Tibial nerve (tissue), 4 donors: ENCODE results near the gene PCBP3. TPM values are rescaled to one million over a fixed set of nuclear protein-coding genes. Genes with fewer than 3 reads are reported as not detected.

Experiments
- DNase-seq, 2 donors: peaks; one replicate each; pipeline ENCODE4 v3.0.0-alpha.2; 2019; ENCODE audit warnings: low spot score in 2 of 2
- H3K27ac ChIP-seq, 4 donors: fragments of 200-600 bp; sonication (generic) in 3 of 4; one replicate each; pipeline ENCODE4 v1.5.1; 2017 to 2019; ENCODE audit warnings: mild to moderate bottlenecking in 1 of 4
- H3K27me3 ChIP-seq, 2 donors: fragments of 200-600 bp; sonication (generic) in 1 of 2; one replicate each; pipeline versions ENCODE4 v1.5.1 to v1.6.0; 2017 to 2019
- H3K36me3 ChIP-seq, 3 donors: fragments of 200-600 bp; sonication (generic); one replicate each; pipeline ENCODE4 v1.5.1; 2018 to 2019
- H3K4me1 ChIP-seq, 4 donors: fragments of 200-600 bp; sonication (generic) in 3 of 4; one replicate each; pipeline ENCODE4 v1.5.1; 2017 to 2019
- H3K4me3 ChIP-seq, 4 donors: fragments of 200-600 bp; sonication (generic) in 3 of 4; one replicate each; pipeline ENCODE4 v1.5.1; 2017 to 2019; ENCODE audit warnings: mild to moderate bottlenecking in 1 of 4, moderate library complexity in 1 of 4
- H3K9me3 ChIP-seq, 4 donors: fragments of 200-600 bp; sonication (generic) in 3 of 4; one replicate each; pipeline ENCODE4 v1.5.1; 2017 to 2019
- EP300 ChIP-seq, 2 donors: sonication (generic); formaldehyde crosslinking; IDR thresholded peaks; one replicate each; pipeline ENCODE4 v1.6.1; 2017; ENCODE audit warnings: antibody characterized with exemption in 2 of 2, mild to moderate bottlenecking in 1 of 2
- POLR2A ChIP-seq, 2 donors: fragments of 450-650 bp; IDR thresholded peaks; one replicate each; pipeline ENCODE4 v1.6.1; 2017; ENCODE audit warnings: antibody characterized with exemption in 2 of 2, mild to moderate bottlenecking in 2 of 2, moderate library complexity in 2 of 2
- WGBS, 2 donors: methylation state at CpG; one replicate each; pipeline ENCODE4 v1.1.5; 2018; 5-methylcytosine and 5-hydroxymethylcytosine counted together
- total RNA-seq, 4 donors: library from RNA; depleted of rRNA; stranded (reverse); fragments of >200 nt; gene quantifications; one replicate each; pipeline ENCODE4 v1.1.0, GENCODE V29; 2016
- TF ChIP-seq, protein P1 (sequence below), 5 experiments: fragments of 200-600 bp in 3 of 5; fragments of 450-650 bp in 2 of 5; sonication (generic) in 3 of 5; IDR thresholded peaks; one replicate each; pipeline ENCODE4 v1.5.1; 2016 to 2019; ENCODE audit warnings: antibody characterized with exemption in 5 of 5, mild to moderate bottlenecking in 3 of 5, moderate library complexity in 2 of 5

The PCBP3 gene
- total RNA-seq, 4 donors from 2014 or later: 4.2 to 13.4 (median 9.6) TPM

DNA sequence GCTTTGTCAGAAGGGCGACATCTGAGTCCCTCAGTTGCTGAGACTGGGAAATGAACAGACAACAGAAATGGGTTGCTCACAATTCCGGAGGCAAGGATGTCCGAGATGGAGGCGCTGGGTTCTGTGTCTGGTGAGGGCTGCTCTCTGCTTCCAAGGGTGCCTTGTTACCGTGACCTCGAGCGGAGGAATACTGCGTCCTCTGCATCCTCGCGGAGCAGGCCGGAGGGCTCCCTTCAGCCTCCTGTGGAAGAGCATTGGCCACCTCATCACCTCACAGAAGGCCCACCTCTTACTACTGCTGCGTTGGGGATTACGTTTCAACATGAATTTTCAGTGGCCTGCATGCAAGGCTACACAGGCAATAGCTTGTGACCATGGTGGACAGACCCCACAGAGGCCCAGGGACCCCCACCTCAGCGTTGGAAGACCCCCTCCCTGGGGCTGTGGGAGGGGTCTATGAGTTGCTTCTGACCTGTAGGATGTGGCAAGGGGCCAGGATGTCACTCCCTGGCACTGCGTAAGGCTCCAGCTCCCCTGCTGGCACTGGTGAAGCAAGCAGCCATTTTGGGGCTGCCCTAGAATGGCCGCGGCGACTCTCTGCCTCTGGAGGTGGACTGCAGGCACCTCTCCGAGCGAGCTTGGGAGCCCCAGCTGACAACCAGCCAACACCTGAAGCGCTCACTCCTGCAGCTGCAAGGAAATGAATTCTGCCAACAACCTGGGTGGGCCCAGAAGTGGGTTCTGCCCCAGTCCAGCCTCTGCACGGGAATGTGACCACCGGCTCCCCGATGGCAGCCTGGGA is 301.7 kb downstream of the PCBP3 start:
- no peak for DNase-seq
- no peaks in the 10 kb centered on the region for H3K9me3 ChIP-seq
- peaks cover 0 to 5% of the 10 kb centered on the region in 2 donors for H3K27me3 ChIP-seq
- 88% methylated on average over 18 to 24 of the region's 24 CpGs for WGBS, 2 donors
- H3K27ac ChIP-seq: no peak overlapping the region
- no peak for TF ChIP-seq EP300 (IDR thresholded peaks at IDR 0.05)
- TF ChIP-seq, protein P1, sequence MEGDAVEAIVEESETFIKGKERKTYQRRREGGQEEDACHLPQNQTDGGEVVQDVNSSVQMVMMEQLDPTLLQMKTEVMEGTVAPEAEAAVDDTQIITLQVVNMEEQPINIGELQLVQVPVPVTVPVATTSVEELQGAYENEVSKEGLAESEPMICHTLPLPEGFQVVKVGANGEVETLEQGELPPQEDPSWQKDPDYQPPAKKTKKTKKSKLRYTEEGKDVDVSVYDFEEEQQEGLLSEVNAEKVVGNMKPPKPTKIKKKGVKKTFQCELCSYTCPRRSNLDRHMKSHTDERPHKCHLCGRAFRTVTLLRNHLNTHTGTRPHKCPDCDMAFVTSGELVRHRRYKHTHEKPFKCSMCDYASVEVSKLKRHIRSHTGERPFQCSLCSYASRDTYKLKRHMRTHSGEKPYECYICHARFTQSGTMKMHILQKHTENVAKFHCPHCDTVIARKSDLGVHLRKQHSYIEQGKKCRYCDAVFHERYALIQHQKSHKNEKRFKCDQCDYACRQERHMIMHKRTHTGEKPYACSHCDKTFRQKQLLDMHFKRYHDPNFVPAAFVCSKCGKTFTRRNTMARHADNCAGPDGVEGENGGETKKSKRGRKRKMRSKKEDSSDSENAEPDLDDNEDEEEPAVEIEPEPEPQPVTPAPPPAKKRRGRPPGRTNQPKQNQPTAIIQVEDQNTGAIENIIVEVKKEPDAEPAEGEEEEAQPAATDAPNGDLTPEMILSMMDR (IDR thresholded peaks at IDR 0.05): no peak
- no peak for TF ChIP-seq POLR2A (IDR thresholded peaks at IDR 0.05)
- peaks cover 0 to 4% (median 0%) of the 10 kb centered on the region in 4 donors for H3K4me1 ChIP-seq
- H3K4me3 ChIP-seq: no peak overlapping the region
- H3K36me3 ChIP-seq: peaks cover 0 to 18% (median 0%) of the 10 kb centered on the region in 3 donors

DNA sequence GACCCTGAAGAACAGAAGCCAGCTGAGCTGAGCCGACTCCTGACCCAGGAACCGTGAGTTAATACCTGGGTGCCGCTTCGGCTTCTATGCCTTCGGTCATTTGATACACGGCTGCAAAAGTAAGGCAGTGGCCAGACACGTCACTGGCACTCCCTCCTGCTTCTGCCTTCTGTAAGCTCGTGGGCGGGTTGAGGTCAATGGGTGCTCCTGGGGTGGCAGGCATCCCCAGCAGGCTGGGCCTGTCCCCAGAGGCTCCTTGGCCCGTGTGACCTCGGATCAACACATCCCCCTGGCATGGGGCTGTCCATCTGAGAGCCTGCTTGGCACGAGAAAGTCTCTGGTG is 302.3 kb downstream of the PCBP3 start:
- 63 to 80% methylated on average over 5 to 6 of the region's 12 CpGs for WGBS, 2 donors
- H3K4me1 ChIP-seq: peaks cover 0 to 10% (median 0%) of the 10 kb centered on the region in 4 donors
- no peak overlapping the region for H3K4me3 ChIP-seq
- TF ChIP-seq POLR2A (IDR thresholded peaks at IDR 0.05): no peak
- peaks cover 0 to 9% of the 10 kb centered on the region in 2 donors for H3K27me3 ChIP-seq
- no peak overlapping the region for H3K27ac ChIP-seq
- no peaks in the 10 kb centered on the region for H3K9me3 ChIP-seq
- H3K36me3 ChIP-seq: peaks cover 0 to 14% (median 0%) of the 10 kb centered on the region in 3 donors
- no peak for DNase-seq

DNA sequence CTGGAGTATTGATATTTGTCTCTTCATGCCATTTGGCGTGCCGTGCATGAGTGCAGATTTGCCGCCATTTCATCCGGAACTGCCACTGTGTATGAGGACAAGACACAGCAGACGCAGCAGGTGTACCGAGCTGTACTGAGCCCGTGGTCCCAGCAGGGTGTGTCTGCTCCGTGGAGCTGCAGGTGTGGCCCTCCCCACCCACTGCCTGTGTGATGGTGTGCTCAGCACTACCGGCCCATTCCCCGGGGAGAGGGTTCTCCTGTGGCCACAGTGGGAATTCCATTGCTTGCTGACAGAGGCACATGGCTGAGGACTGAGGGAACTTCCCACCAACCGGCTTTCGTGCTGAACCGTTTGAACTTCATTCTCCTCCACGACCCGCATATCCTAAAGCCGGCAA is 303.8 kb downstream of the PCBP3 start:
- TF ChIP-seq EP300 (IDR thresholded peaks at IDR 0.05): no peak
- TF ChIP-seq, protein P1 (IDR thresholded peaks at IDR 0.05): no peak
- no peak for TF ChIP-seq POLR2A (IDR thresholded peaks at IDR 0.05)

DNA sequence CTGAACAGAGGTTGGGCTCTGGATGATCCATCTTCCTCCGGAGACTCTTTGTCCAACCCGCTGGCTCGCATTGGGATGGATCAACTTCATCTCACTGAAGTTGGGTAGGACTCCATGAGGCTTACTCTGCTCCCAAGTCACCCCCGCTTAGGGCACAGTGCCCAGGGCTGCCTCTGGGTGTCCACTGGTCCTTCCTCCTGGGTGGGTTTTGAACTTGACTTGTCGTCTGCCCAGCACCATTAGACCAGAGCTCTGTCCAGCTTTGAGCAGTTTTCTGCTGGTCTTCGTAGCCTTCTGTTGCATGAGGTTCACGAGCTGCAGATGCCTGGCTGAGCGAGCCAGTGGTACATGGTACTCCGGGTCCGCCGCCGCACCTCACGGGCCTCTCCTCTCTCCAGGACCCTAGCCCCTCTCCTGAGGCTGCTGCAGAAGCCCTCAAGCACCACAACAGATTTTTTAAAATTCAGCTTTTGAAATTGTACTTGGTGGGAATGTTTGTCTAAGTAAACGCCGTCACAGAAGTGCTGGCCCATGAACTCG is 304.3 kb downstream of the PCBP3 start:
- Histone ChIP-seq H3K36me3 (no peaks in the 10 kb centered on the region), H3K27ac (no peak overlapping the region), H3K27me3 (peaks cover 0 to 9% of the 10 kb centered on the region in 2 donors), H3K4me3 (no peak overlapping the region), H3K9me3 (no peaks in the 10 kb centered on the region), H3K4me1 (peaks cover 0 to 10% (median 0%) of the 10 kb centered on the region in 4 donors)
- TF ChIP-seq, protein P1 (IDR thresholded peaks at IDR 0.05): no peak
- TF ChIP-seq POLR2A (IDR thresholded peaks at IDR 0.05) (no peak), EP300 (IDR thresholded peaks at IDR 0.05) (no peak)
- WGBS, 2 donors: 86 to 94% methylated on average over 16 of the region's 16 CpGs
- no peak for DNase-seq

More for the DNA sequence above, 303.8 kb downstream of the PCBP3 start:
- Histone ChIP-seq H3K27ac (no peak overlapping the region), H3K4me3 (no peak overlapping the region), H3K9me3 (no peaks in the 10 kb centered on the region), H3K4me1 (peaks cover 0 to 10% (median 0%) of the 10 kb centered on the region in 4 donors), H3K27me3 (peaks cover 0 to 9% of the 10 kb centered on the region in 2 donors), H3K36me3 (no peaks in the 10 kb centered on the region)
- 89 to 90% methylated on average over 16 of the region's 16 CpGs for WGBS, 2 donors
- DNase-seq: no peak

DNA sequence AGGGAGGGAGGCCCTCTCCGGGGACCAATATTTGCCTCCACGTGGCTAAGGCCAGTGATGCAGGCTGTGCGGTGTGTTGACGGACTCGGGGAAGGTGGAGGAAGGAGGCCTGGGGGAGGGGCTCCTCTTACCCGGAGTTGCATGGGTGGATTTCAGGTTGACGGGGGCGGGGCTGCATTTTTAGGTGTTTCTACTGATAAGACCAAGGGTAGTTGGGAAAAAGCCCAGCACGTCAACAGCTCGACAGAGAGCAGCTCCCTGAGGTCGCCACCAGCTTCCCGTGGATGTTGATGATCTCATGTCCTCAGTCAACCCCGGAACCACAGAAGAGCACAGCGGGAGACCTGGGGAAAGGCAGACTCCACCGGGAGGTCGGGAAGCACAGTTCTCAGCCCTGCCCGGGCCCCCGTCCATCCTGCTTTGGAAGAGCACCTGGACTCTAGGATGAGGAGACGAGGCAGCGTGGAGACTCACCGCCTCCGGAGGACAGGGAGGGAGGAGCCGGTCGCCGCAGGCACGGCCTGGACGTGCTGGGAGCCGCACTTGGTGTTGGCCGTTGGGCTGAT is 305.1 kb downstream of the PCBP3 start:
- H3K4me1 ChIP-seq: peaks cover 0 to 13% (median under 1%) of the 10 kb centered on the region in 4 donors
- H3K9me3 ChIP-seq: no peaks in the 10 kb centered on the region
- TF ChIP-seq, protein P1 (IDR thresholded peaks at IDR 0.05): no peak
- TF ChIP-seq POLR2A (IDR thresholded peaks at IDR 0.05) (no peak), EP300 (IDR thresholded peaks at IDR 0.05) (no peak)
- no peak overlapping the region for H3K27ac ChIP-seq
- DNase-seq: no peak
- peaks cover 0 to 9% of the 10 kb centered on the region in 2 donors for H3K27me3 ChIP-seq
- no peak overlapping the region for H3K4me3 ChIP-seq
- H3K36me3 ChIP-seq: no peaks in the 10 kb centered on the region
- 78 to 85% methylated on average over 29 of the region's 29 CpGs for WGBS, 2 donors
